ENCODE measurements around the gene TIMM50. TPM values are rescaled to one million over a fixed set of nuclear protein-coding genes. Genes with fewer than 3 reads are reported as not detected.

The TIMM50 gene
- total and polyA plus RNA-seq, 2 of the 13 experiments (the other 11 are each of a cell fraction or from before 2014, with no cell fraction given) = 91.1 to 92.5 TPM

- TF ChIP-seq GLMP (CRISPR knock-in tag; IDR thresholded peaks at IDR 0.05; ENCODE audit: borderline replicate concordance) (no peak), ZNF770 (CRISPR knock-in tag; IDR thresholded peaks at IDR 0.05) (0 out of 2 replicates have a peak, but pooled peaks have one; percentile 21), ZBTB34 (CRISPR knock-in tag; IDR thresholded peaks at IDR 0.05) (peak; percentile 21; the same call in 1 of the 2 replicates), ZMAT5 (CRISPR knock-in tag; IDR thresholded peaks at IDR 0.05; ENCODE audit: borderline replicate concordance, low read depth) (no peak), ISX (CRISPR knock-in tag; conservative IDR thresholded peaks at IDR 0.05) (no peak), SMARCC2 (IDR thresholded peaks at IDR 0.05) (no peak), GABPA (IDR thresholded peaks at IDR 0.05; ENCODE audit: low read depth, low read length) (no peak), GABPA (CRISPR knock-in tag; IDR thresholded peaks at IDR 0.05; ENCODE audit: low read depth) (peak; percentile 67), ZNF841 (CRISPR knock-in tag; IDR thresholded peaks at IDR 0.05; ENCODE audit: borderline replicate concordance) (no peak), MIER3 (CRISPR knock-in tag; IDR thresholded peaks at IDR 0.05; ENCODE audit: borderline replicate concordance) (peak; percentile 86; the same call in 1 of the 2 replicates), ZBTB8A (CRISPR knock-in tag; IDR thresholded peaks at IDR 0.05; ENCODE audit: borderline replicate concordance, low read depth) (no peak), JUN (CRISPR knock-in tag; IDR thresholded peaks at IDR 0.05) (0 out of 2 replicates have a peak, but pooled peaks have one; percentile 57), RBM22 (optimal IDR thresholded peaks at IDR 0.05; ENCODE audit: low read length) (no peak), ZMYM3 (CRISPR knock-in tag; IDR thresholded peaks at IDR 0.05) (peak; percentile 45; the same call in 1 of the 2 replicates), FIP1L1 (IDR thresholded peaks at IDR 0.05; ENCODE audit: borderline replicate concordance, insufficient read depth, low read depth, low read length) (no peak), YY1 (IDR thresholded peaks at IDR 0.05; ENCODE audit: insufficient read depth, insufficient replicate concordance, low read depth, low read length) (peak; percentile 99), ZNF432 (CRISPR knock-in tag; IDR thresholded peaks at IDR 0.05; ENCODE audit: borderline replicate concordance) (no peak), BATF2 (CRISPR knock-in tag; IDR thresholded peaks at IDR 0.05) (no peak), ZNF549 (CRISPR knock-in tag; IDR thresholded peaks at IDR 0.05) (no peak), CENPT (CRISPR knock-in tag; IDR thresholded peaks at IDR 0.05; ENCODE audit: low read depth) (no peak), ZNF512 (CRISPR knock-in tag; IDR thresholded peaks at IDR 0.05) (no peak)
These were observed at the start of gene TIMM50 (continued) for GRCh38 chr19:39480337-39481228.

All from HepG2 (cell line).